ENCODE measurements around the gene ACAD11.

Gene ACAD11

DNA sequence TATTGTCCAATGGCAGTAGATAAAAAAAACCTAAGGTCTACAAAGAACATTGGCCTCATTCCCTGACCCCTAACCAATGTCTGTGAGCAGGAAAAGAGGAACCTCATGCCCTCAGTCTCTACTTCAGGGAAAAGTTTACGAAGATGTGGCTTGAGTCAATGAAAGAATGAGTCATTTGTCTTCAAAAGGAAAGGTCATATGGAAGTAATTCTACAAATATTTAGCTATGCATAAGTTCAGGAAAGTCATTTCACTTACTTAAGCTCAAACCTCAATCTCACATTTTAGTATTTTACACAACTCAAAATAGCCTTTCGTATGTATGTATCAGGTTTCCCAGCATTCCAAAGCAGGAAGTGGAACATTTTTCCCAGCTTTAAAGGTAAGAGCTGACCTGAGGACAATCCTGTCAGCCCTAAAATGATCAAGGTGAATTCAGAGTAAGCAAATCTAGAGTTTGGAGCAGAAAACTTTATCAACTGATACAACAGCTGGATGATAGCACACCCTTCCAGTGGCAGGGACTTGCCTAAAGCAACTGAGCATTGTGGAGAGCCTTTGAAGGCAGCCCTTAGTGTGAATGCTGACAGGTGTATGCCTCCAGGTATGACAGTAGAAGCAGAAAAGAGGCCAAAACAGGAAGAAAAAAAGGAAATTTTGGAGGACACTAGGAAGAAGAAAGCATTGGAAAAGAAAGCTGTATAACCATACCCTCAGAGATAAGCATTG, 116.4 kb downstream of the ACAD11 start:
- peaks cover 15% of the 10 kb centered on the region for H3K36me3 ChIP-seq (ENCODE audit: insufficient read depth, low read length)
- peak overlapping the region; percentile 89 for H3K27ac ChIP-seq (ENCODE audit: low read depth, low read length)
- H3K4me3 ChIP-seq (ENCODE audit: low read depth, low read length): peak overlapping the region; percentile 14; the same call in 1 of the 2 replicates
- no peaks in the 10 kb centered on the region for H3K79me2 ChIP-seq (ENCODE audit: control insufficient read depth, insufficient read depth, low read length, unreplicated experiment)
- peaks cover 35% of the 10 kb centered on the region for H3K4me1 ChIP-seq (ENCODE audit: control insufficient read depth, insufficient read depth, low read length, unreplicated experiment)
- no peaks in the 10 kb centered on the region for H3K27me3 ChIP-seq (ENCODE audit: insufficient read depth, low read length)
- H2AFZ ChIP-seq (ENCODE audit: low read length, unreplicated experiment): no peak overlapping the region

DNA sequence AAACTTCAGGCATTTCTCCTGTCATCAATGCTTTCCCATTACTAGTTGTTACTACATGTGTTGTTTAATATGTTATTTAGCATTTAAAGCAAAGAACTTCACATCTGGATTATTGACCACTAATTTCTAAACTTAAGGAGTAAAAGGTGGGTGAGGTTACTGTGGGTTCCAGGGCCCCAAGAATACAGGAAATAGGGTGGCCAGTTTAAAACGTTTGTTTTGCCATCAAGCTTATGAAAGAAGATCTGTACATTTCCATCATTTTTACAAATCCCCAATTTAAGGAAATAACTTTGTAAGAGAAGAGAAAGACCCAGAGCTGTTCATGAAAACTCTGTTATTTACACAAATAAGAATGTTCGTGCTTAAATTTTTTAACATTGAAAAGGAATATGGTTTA, 117.0 kb downstream of the ACAD11 start:
- peaks cover 35% of the 10 kb centered on the region for H3K4me1 ChIP-seq (ENCODE audit: control insufficient read depth, insufficient read depth, low read length, unreplicated experiment)
- H3K27ac ChIP-seq (ENCODE audit: low read depth, low read length): peak overlapping the region; percentile 89

DNA sequence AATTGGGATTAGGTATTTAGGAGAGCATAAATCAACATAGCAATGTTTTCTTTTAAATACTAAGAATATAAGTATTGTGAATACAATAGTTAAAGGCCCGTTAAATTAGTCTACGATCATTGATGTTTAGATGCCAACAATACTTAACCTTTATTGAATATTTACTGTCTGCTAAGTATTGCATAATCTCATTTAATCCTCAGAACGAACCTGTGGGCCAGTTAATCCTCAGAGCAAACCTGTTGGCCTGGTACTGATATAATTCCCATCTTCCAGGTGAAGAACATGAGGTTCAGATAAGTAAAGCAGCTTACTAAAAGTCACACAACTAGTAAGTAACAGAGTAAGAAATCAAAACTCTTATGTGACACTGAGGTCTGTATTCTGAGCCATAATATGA, 119.9 kb downstream of the ACAD11 start:
- no peak overlapping the region for H2AFZ ChIP-seq (ENCODE audit: low read length, unreplicated experiment)
- H3K4me1 ChIP-seq (ENCODE audit: control insufficient read depth, insufficient read depth, low read length, unreplicated experiment): peaks cover 33% of the 10 kb centered on the region
- H3K4me3 ChIP-seq (ENCODE audit: low read depth, low read length): no peak overlapping the region
- no peaks in the 10 kb centered on the region for H3K27me3 ChIP-seq (ENCODE audit: insufficient read depth, low read length)
- H3K27ac ChIP-seq (ENCODE audit: low read depth, low read length): no peak overlapping the region
- peaks cover 2% of the 10 kb centered on the region for H3K79me2 ChIP-seq (ENCODE audit: control insufficient read depth, insufficient read depth, low read length, unreplicated experiment)
- peaks cover 21% of the 10 kb centered on the region for H3K36me3 ChIP-seq (ENCODE audit: insufficient read depth, low read length)

More for the DNA sequence above, 117.0 kb downstream of the ACAD11 start:
- H3K79me2 ChIP-seq (ENCODE audit: control insufficient read depth, insufficient read depth, low read length, unreplicated experiment): no peaks in the 10 kb centered on the region
- peak overlapping the region; percentile 7; the same call in 1 of the 2 replicates for H3K4me3 ChIP-seq (ENCODE audit: low read depth, low read length)
- H3K27me3 ChIP-seq (ENCODE audit: insufficient read depth, low read length): no peaks in the 10 kb centered on the region
- peaks cover 15% of the 10 kb centered on the region for H3K36me3 ChIP-seq (ENCODE audit: insufficient read depth, low read length)
- H2AFZ ChIP-seq (ENCODE audit: low read length, unreplicated experiment): no peak overlapping the region

DNA sequence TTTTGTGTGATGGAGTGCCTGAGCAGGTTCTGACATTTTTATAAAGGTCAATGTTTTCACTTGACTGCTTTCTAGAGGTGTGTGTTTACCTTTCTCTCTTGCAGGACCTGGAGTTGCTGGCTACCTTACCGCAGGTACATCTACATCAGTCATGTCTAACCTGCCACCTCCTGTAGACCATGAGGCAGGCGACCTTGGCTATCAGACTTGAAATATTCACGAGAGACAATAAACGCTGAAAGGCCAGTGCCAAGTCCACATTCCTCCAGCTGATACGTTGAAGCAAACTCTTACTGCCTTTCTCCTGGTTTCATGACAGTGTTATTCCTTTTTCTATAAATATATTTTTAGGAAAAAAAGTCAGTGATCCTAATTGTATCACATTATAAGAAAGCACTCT, 121.5 kb downstream of the ACAD11 start:
- H3K4me3 ChIP-seq (ENCODE audit: low read depth, low read length): no peak overlapping the region
- H3K27ac ChIP-seq (ENCODE audit: low read depth, low read length): no peak overlapping the region
- peaks cover 21% of the 10 kb centered on the region for H3K36me3 ChIP-seq (ENCODE audit: insufficient read depth, low read length)
- H2AFZ ChIP-seq (ENCODE audit: low read length, unreplicated experiment): no peak overlapping the region
- peaks cover 2% of the 10 kb centered on the region for H3K79me2 ChIP-seq (ENCODE audit: control insufficient read depth, insufficient read depth, low read length, unreplicated experiment)
- peaks cover 24% of the 10 kb centered on the region for H3K4me1 ChIP-seq (ENCODE audit: control insufficient read depth, insufficient read depth, low read length, unreplicated experiment)
- H3K27me3 ChIP-seq (ENCODE audit: insufficient read depth, low read length): no peaks in the 10 kb centered on the region

- no peak overlapping the region for H3K27ac ChIP-seq (ENCODE audit: low read depth, low read length)
- peaks cover 2% of the 10 kb centered on the region for H3K79me2 ChIP-seq (ENCODE audit: control insufficient read depth, insufficient read depth, low read length, unreplicated experiment)
- peaks cover 17% of the 10 kb centered on the region for H3K4me1 ChIP-seq (ENCODE audit: control insufficient read depth, insufficient read depth, low read length, unreplicated experiment)
- H3K4me3 ChIP-seq (ENCODE audit: low read depth, low read length): no peak overlapping the region
- no peak overlapping the region for H2AFZ ChIP-seq (ENCODE audit: low read length, unreplicated experiment)
- H3K27me3 ChIP-seq (ENCODE audit: insufficient read depth, low read length): no peaks in the 10 kb centered on the region
- peaks cover 21% of the 10 kb centered on the region for H3K36me3 ChIP-seq (ENCODE audit: insufficient read depth, low read length)
Measured at GRCh38 chr3:132537297-132537696, 122.3 kb downstream of the ACAD11 start.

DNA sequence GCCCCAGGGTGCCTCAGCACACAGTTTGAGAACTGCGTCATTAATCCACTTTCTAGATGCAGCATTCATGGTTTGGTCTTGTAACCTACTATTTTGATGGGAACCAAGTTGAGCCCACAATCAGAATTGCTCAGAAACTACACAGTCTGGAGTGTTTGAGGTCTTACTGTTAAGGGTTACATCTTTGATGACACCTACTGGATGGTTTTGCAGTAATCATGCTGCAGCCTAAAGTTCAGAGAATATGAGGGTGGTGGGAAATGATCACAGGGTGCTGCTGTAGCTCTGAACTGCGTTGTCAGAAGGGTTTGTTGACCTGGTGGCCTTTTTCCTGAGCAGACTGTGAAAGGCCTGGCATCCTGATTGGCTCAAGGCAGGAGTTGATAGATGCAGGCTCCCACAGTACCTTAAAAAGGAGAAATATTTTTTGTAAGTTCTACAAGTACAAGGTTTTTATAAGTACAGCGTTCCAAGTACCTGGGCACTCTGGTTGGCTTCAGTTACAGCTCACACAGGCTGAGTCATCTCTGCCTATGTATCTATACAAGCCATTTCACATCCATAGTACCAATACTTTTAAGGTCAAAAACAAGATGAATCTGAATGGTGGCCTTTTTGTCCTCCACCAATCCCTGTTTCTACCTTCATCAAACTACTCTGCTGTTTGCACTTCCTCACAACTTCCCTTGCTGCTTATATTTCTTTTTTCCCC, 123.0 kb downstream of the ACAD11 start:
- Histone ChIP-seq H3K79me2 (ENCODE audit: control insufficient read depth, insufficient read depth, low read length, unreplicated experiment) (peaks cover 2% of the 10 kb centered on the region), H3K4me3 (ENCODE audit: low read depth, low read length) (no peak overlapping the region), H2AFZ (ENCODE audit: low read length, unreplicated experiment) (peak overlapping the region; percentile 78), H3K27me3 (ENCODE audit: insufficient read depth, low read length) (no peaks in the 10 kb centered on the region), H3K27ac (ENCODE audit: low read depth, low read length) (peak overlapping the region; percentile 65), H3K36me3 (ENCODE audit: insufficient read depth, low read length) (peaks cover 21% of the 10 kb centered on the region), H3K4me1 (ENCODE audit: control insufficient read depth, insufficient read depth, low read length, unreplicated experiment) (peaks cover 10% of the 10 kb centered on the region)

GRCh38 chr3:132535575-132536441, 123.8 kb downstream of the ACAD11 start:
- peaks cover 7% of the 10 kb centered on the region for H3K4me1 ChIP-seq (ENCODE audit: control insufficient read depth, insufficient read depth, low read length, unreplicated experiment)
- H3K4me3 ChIP-seq (ENCODE audit: low read depth, low read length): no peak overlapping the region
- H3K36me3 ChIP-seq (ENCODE audit: insufficient read depth, low read length): peaks cover 21% of the 10 kb centered on the region
- H2AFZ ChIP-seq (ENCODE audit: low read length, unreplicated experiment): peak overlapping the region; percentile 78
- peaks cover 2% of the 10 kb centered on the region for H3K79me2 ChIP-seq (ENCODE audit: control insufficient read depth, insufficient read depth, low read length, unreplicated experiment)
- H3K27me3 ChIP-seq (ENCODE audit: insufficient read depth, low read length): no peaks in the 10 kb centered on the region
- peak overlapping the region; percentile 65 for H3K27ac ChIP-seq (ENCODE audit: low read depth, low read length)

- peaks cover 29% of the 10 kb centered on the region for H3K36me3 ChIP-seq (ENCODE audit: insufficient read depth, low read length)
- H3K4me3 ChIP-seq (ENCODE audit: low read depth, low read length): no peak overlapping the region
- no peaks in the 10 kb centered on the region for H3K4me1 ChIP-seq (ENCODE audit: control insufficient read depth, insufficient read depth, low read length, unreplicated experiment)
- H3K27ac ChIP-seq (ENCODE audit: low read depth, low read length): no peak overlapping the region
- no peaks in the 10 kb centered on the region for H3K79me2 ChIP-seq (ENCODE audit: control insufficient read depth, insufficient read depth, low read length, unreplicated experiment)
- no peaks in the 10 kb centered on the region for H3K27me3 ChIP-seq (ENCODE audit: insufficient read depth, low read length)
- no peak overlapping the region for H2AFZ ChIP-seq (ENCODE audit: low read length, unreplicated experiment)
Measured at GRCh38 chr3:132530624-132531023, 129.0 kb downstream of the ACAD11 start.

DNA sequence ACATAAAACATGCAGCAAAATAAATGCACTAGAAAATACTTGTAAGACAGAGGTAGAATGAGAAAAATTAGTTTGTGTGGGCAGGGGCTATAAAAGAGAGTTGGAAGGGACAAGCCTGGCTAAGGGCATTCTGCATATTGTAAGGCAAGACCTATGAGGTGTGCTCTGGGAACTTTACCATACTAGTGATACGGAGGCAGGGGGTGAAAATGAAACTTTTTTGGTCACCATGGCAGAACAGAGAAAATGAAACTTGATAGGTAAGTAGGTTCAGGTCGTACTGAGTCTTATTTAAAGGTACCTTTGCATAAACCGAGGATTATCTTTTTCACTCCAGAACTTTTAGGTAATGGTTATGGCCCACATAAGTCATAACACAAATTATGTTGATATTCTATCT, 137.3 kb downstream of the ACAD11 start:
- Histone ChIP-seq H3K79me2 (ENCODE audit: control insufficient read depth, insufficient read depth, low read length, unreplicated experiment) (no peaks in the 10 kb centered on the region), H3K4me3 (ENCODE audit: low read depth, low read length) (no peak overlapping the region), H3K27me3 (ENCODE audit: insufficient read depth, low read length) (no peaks in the 10 kb centered on the region), H3K4me1 (ENCODE audit: control insufficient read depth, insufficient read depth, low read length, unreplicated experiment) (no peaks in the 10 kb centered on the region), H2AFZ (ENCODE audit: low read length, unreplicated experiment) (no peak overlapping the region), H3K36me3 (ENCODE audit: insufficient read depth, low read length) (peaks cover 61% of the 10 kb centered on the region), H3K27ac (ENCODE audit: low read depth, low read length) (no peak overlapping the region)

- H2AFZ ChIP-seq (ENCODE audit: low read length, unreplicated experiment): no peak overlapping the region
- H3K27me3 ChIP-seq (ENCODE audit: insufficient read depth, low read length): no peaks in the 10 kb centered on the region
- H3K79me2 ChIP-seq (ENCODE audit: control insufficient read depth, insufficient read depth, low read length, unreplicated experiment): no peaks in the 10 kb centered on the region
- no peaks in the 10 kb centered on the region for H3K4me1 ChIP-seq (ENCODE audit: control insufficient read depth, insufficient read depth, low read length, unreplicated experiment)
- H3K36me3 ChIP-seq (ENCODE audit: insufficient read depth, low read length): peaks cover 66% of the 10 kb centered on the region
- no peak overlapping the region for H3K4me3 ChIP-seq (ENCODE audit: low read depth, low read length)
- H3K27ac ChIP-seq (ENCODE audit: low read depth, low read length): no peak overlapping the region
Measured at GRCh38 chr3:132521901-132522300, 137.7 kb downstream of the ACAD11 start.

Data from ACC112 (cell line).